ENCODE measurements around the gene ABL1. TPM values are rescaled to one million over a fixed set of nuclear protein-coding genes. Genes with fewer than 3 reads are reported as not detected.

The ABL1 gene
- total RNA-seq, 1 donor from 2014 or later: 121 TPM

GRCh38 chr9:130882696-130883225 lies 47.7 kb downstream of the ABL1 start:
- no peaks in the 10 kb centered on the region for H3K9me3 Mint-ChIP-seq (ENCODE audit: unreplicated experiment)
- peaks cover 40% of the 10 kb centered on the region for H3K36me3 Mint-ChIP-seq (ENCODE audit: low read depth, unreplicated experiment)
- no peak for DNase-seq (ENCODE audit: low spot score)
- H3K27ac Mint-ChIP-seq (ENCODE audit: unreplicated experiment): no peak overlapping the region
- peaks cover 7% of the 10 kb centered on the region for H3K27me3 Mint-ChIP-seq (ENCODE audit: unreplicated experiment)
- no peak overlapping the region for H3K4me3 Mint-ChIP-seq (ENCODE audit: unreplicated experiment)
- H3K4me1 Mint-ChIP-seq (ENCODE audit: unreplicated experiment): no peaks in the 10 kb centered on the region
- no peak for TF ChIP-seq CTCF (IDR thresholded peaks at IDR 0.05; ENCODE audit: unreplicated experiment)

- no peak overlapping the region for H3K27ac Mint-ChIP-seq (ENCODE audit: unreplicated experiment)
- H3K36me3 Mint-ChIP-seq (ENCODE audit: low read depth, unreplicated experiment): peaks cover 40% of the 10 kb centered on the region
- H3K4me1 Mint-ChIP-seq (ENCODE audit: unreplicated experiment): no peaks in the 10 kb centered on the region
- H3K27me3 Mint-ChIP-seq (ENCODE audit: unreplicated experiment): peaks cover 9% of the 10 kb centered on the region
- no peaks in the 10 kb centered on the region for H3K9me3 Mint-ChIP-seq (ENCODE audit: unreplicated experiment)
- no peak for DNase-seq (ENCODE audit: low spot score)
- TF ChIP-seq CTCF (IDR thresholded peaks at IDR 0.05; ENCODE audit: unreplicated experiment): no peak
- H3K4me3 Mint-ChIP-seq (ENCODE audit: unreplicated experiment): no peak overlapping the region
These were observed 48.4 kb downstream of the ABL1 start for GRCh38 chr9:130883479-130883878.

- H3K27me3 Mint-ChIP-seq (ENCODE audit: unreplicated experiment): peaks cover 9% of the 10 kb centered on the region
- no peak for TF ChIP-seq CTCF (IDR thresholded peaks at IDR 0.05; ENCODE audit: unreplicated experiment)
- DNase-seq (ENCODE audit: low spot score): no peak
- H3K27ac Mint-ChIP-seq (ENCODE audit: unreplicated experiment): no peak overlapping the region
- peaks cover 38% of the 10 kb centered on the region for H3K36me3 Mint-ChIP-seq (ENCODE audit: low read depth, unreplicated experiment)
- H3K4me3 Mint-ChIP-seq (ENCODE audit: unreplicated experiment): no peak overlapping the region
- H3K9me3 Mint-ChIP-seq (ENCODE audit: unreplicated experiment): no peaks in the 10 kb centered on the region
- H3K4me1 Mint-ChIP-seq (ENCODE audit: unreplicated experiment): no peaks in the 10 kb centered on the region
These were observed 49.1 kb downstream of the ABL1 start for GRCh38 chr9:130884111-130884531.

GRCh38 chr9:130884542-130885483 lies 49.8 kb downstream of the ABL1 start:
- H3K9me3 Mint-ChIP-seq (ENCODE audit: unreplicated experiment): no peaks in the 10 kb centered on the region
- no peak overlapping the region for H3K27ac Mint-ChIP-seq (ENCODE audit: unreplicated experiment)
- H3K36me3 Mint-ChIP-seq (ENCODE audit: low read depth, unreplicated experiment): peaks cover 31% of the 10 kb centered on the region
- peaks cover 9% of the 10 kb centered on the region for H3K27me3 Mint-ChIP-seq (ENCODE audit: unreplicated experiment)
- no peak overlapping the region for H3K4me3 Mint-ChIP-seq (ENCODE audit: unreplicated experiment)
- TF ChIP-seq CTCF (IDR thresholded peaks at IDR 0.05; ENCODE audit: unreplicated experiment): no peak
- H3K4me1 Mint-ChIP-seq (ENCODE audit: unreplicated experiment): no peaks in the 10 kb centered on the region
- DNase-seq (ENCODE audit: low spot score): no peak

All from endothelial cell (in vitro differentiated cells).